Astrocyte (in vitro differentiated cells and primary cell): ENCODE results near the gene NR1H3. TPM values are rescaled to one million over a fixed set of nuclear protein-coding genes. Genes with fewer than 3 reads are reported as not detected.

Experiments used
- DNase-seq: peaks from one replicate; pipeline ENCODE4 v3.0.0-alpha.2; 2010; ENCODE audit warnings: low read depth
- FAIRE-seq: peaks from 2 replicates; lab custom pipeline; 2011; peaks lifted over from hg19 to GRCh38; lab: Jason Lieb, UNC
- H2AFZ ChIP-seq: 2 replicates; pipeline ENCODE4 v1.6.0; 2012; ENCODE audit warnings: low read depth, low read length, inconsistent platforms
- H3K27ac ChIP-seq: 2 replicates; pipeline ENCODE4 v1.5.1; 2011; ENCODE audit warnings: low read depth, low read length, inconsistent platforms
- H3K27me3 ChIP-seq: 2 replicates; pipeline ENCODE4 v1.6.0; 2011; ENCODE audit warnings: low read length, inconsistent platforms; ENCODE audit not compliant: insufficient read depth
- H3K36me3 ChIP-seq: 2 replicates; pipeline ENCODE4 v1.5.1; 2011; ENCODE audit warnings: low read length, inconsistent platforms; ENCODE audit not compliant: insufficient read depth
- H3K4me1 ChIP-seq: 2 replicates; pipeline ENCODE4 v1.5.1; 2011; ENCODE audit warnings: low read length, inconsistent platforms; ENCODE audit not compliant: insufficient read depth
- H3K4me2 ChIP-seq: 2 replicates; pipeline ENCODE4 v1.6.0; 2012; ENCODE audit warnings: low read length, inconsistent platforms
- H3K4me3 ChIP-seq: 2 replicates; pipeline ENCODE4 v1.5.1; 2011; ENCODE audit warnings: low read depth, mild to moderate bottlenecking, low read length, inconsistent platforms; ENCODE audit not compliant: insufficient read depth
- H3K79me2 ChIP-seq: 2 replicates; pipeline ENCODE4 v1.6.0; 2012; ENCODE audit warnings: mild to moderate bottlenecking, low read length, inconsistent platforms; ENCODE audit not compliant: insufficient read depth
- H3K9ac ChIP-seq: 2 replicates; pipeline ENCODE4 v1.6.0; 2012; ENCODE audit warnings: mild to moderate bottlenecking, low read length, inconsistent platforms
- H3K9me3 ChIP-seq: 2 replicates; pipeline ENCODE4 v1.5.1; 2012; ENCODE audit warnings: low read depth, mild to moderate bottlenecking, low read length, inconsistent platforms; ENCODE audit not compliant: insufficient read depth
- H4K20me1 ChIP-seq: 2 replicates; pipeline ENCODE4 v1.6.0; 2012; ENCODE audit warnings: low read length, inconsistent platforms; ENCODE audit not compliant: insufficient read depth
- H3K27ac Mint-ChIP-seq: one replicate; pipeline ENCODE4 v1.8.0; 2021; ENCODE audit warnings: mild to moderate bottlenecking, mixed read lengths; ENCODE audit not compliant: unreplicated experiment
- H3K27me3 Mint-ChIP-seq: one replicate; pipeline ENCODE4 v1.8.0; 2021; ENCODE audit warnings: low read depth, mixed read lengths; ENCODE audit not compliant: unreplicated experiment
- H3K36me3 Mint-ChIP-seq: one replicate; pipeline ENCODE4 v1.8.0; 2021; ENCODE audit warnings: low read depth, mixed read lengths; ENCODE audit not compliant: unreplicated experiment
- H3K4me1 Mint-ChIP-seq: one replicate; pipeline ENCODE4 v1.8.0; 2021; ENCODE audit warnings: low read depth, mixed read lengths; ENCODE audit not compliant: unreplicated experiment
- H3K4me3 Mint-ChIP-seq: one replicate; pipeline ENCODE4 v1.8.0; 2021; ENCODE audit warnings: mild to moderate bottlenecking, moderate library complexity, mixed read lengths; ENCODE audit not compliant: unreplicated experiment
- H3K9me3 Mint-ChIP-seq: one replicate; pipeline ENCODE4 v1.8.0; 2021; ENCODE audit warnings: mild to moderate bottlenecking, mixed read lengths; ENCODE audit not compliant: unreplicated experiment
- EZH2 ChIP-seq: IDR thresholded peaks from 2 replicates; pipeline ENCODE4 v1.6.1; 2012; ENCODE audit warnings: mild to moderate bottlenecking, low read length, inconsistent platforms; ENCODE audit not compliant: insufficient read depth
- total RNA-seq: library from RNA; stranded (reverse); gene quantifications from 2 replicates; pipeline ENCODE4 v1.2.1, GENCODE V29; 2021
- TF ChIP-seq, protein P1 (sequence below): IDR thresholded peaks from 2 replicates; pipeline ENCODE4 v1.5.1; 2011; ENCODE audit warnings: low read depth, mild to moderate bottlenecking, inconsistent platforms, low read length, moderate library complexity; ENCODE audit not compliant: insufficient read depth

Gene NR1H3
- total RNA-seq, 1 donor from 2014 or later, result 11.2 TPM

- no peaks in the 10 kb centered on the region for H3K9me3 Mint-ChIP-seq
- H3K27ac Mint-ChIP-seq, result no peak overlapping the region
- no peak for DNase-seq
- Histone ChIP-seq H3K79me2 (peaks cover 10% of the 10 kb centered on the region), H3K27ac (no peak overlapping the region), H3K36me3 (peaks cover 2% of the 10 kb centered on the region), H3K4me3 (no peak overlapping the region), H4K20me1 (peaks cover 7% of the 10 kb centered on the region), H3K9me3 (no peaks in the 10 kb centered on the region), H3K27me3 (no peaks in the 10 kb centered on the region), H3K4me1 (peaks cover 28% of the 10 kb centered on the region), H3K9ac (no peak overlapping the region), H2AFZ (no peak overlapping the region), H3K4me2 (no peak overlapping the region)
- no peak overlapping the region for H3K4me3 Mint-ChIP-seq
- peaks cover 2% of the 10 kb centered on the region for H3K27me3 Mint-ChIP-seq
- FAIRE-seq, result no peak
- no peak for TF ChIP-seq EZH2
- TF ChIP-seq, protein P1, sequence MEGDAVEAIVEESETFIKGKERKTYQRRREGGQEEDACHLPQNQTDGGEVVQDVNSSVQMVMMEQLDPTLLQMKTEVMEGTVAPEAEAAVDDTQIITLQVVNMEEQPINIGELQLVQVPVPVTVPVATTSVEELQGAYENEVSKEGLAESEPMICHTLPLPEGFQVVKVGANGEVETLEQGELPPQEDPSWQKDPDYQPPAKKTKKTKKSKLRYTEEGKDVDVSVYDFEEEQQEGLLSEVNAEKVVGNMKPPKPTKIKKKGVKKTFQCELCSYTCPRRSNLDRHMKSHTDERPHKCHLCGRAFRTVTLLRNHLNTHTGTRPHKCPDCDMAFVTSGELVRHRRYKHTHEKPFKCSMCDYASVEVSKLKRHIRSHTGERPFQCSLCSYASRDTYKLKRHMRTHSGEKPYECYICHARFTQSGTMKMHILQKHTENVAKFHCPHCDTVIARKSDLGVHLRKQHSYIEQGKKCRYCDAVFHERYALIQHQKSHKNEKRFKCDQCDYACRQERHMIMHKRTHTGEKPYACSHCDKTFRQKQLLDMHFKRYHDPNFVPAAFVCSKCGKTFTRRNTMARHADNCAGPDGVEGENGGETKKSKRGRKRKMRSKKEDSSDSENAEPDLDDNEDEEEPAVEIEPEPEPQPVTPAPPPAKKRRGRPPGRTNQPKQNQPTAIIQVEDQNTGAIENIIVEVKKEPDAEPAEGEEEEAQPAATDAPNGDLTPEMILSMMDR, result no peak
- peaks cover 19% of the 10 kb centered on the region for H3K4me1 Mint-ChIP-seq
- H3K36me3 Mint-ChIP-seq, result peaks cover 2% of the 10 kb centered on the region
These were observed 44.9 kb upstream of the NR1H3 start for GRCh38 chr11:47212938-47213337.

- Histone ChIP-seq H3K27ac (peak overlapping the region; percentile 92), H4K20me1 (peaks cover 13% of the 10 kb centered on the region), H3K9me3 (no peaks in the 10 kb centered on the region), H3K36me3 (peaks cover 5% of the 10 kb centered on the region), H3K4me1 (peaks cover 32% of the 10 kb centered on the region), H3K9ac (peak overlapping the region; percentile 93), H3K79me2 (peaks cover 19% of the 10 kb centered on the region), H3K4me2 (peak overlapping the region; percentile 92), H2AFZ (peak overlapping the region; percentile 77), H3K4me3 (peak overlapping the region; percentile 83), H3K27me3 (no peaks in the 10 kb centered on the region)
- H3K36me3 Mint-ChIP-seq, result peaks cover 5% of the 10 kb centered on the region
- no peak for FAIRE-seq
- TF ChIP-seq EZH2, result no peak
- TF ChIP-seq, protein P1, result no peak
- peak; percentile 79 for DNase-seq
- H3K27me3 Mint-ChIP-seq, result no peaks in the 10 kb centered on the region
- no peaks in the 10 kb centered on the region for H3K9me3 Mint-ChIP-seq
- peak overlapping the region; percentile 89 for H3K4me3 Mint-ChIP-seq
- peak overlapping the region; percentile 93 for H3K27ac Mint-ChIP-seq
- peaks cover 27% of the 10 kb centered on the region for H3K4me1 Mint-ChIP-seq
These were observed 43.7 kb upstream of the NR1H3 start for GRCh38 chr11:47213950-47214565.

- Histone ChIP-seq H3K27ac (peak overlapping the region; percentile 92), H4K20me1 (peaks cover 19% of the 10 kb centered on the region), H3K4me1 (peaks cover 38% of the 10 kb centered on the region), H3K4me2 (peak overlapping the region; percentile 92), H3K9me3 (no peaks in the 10 kb centered on the region), H3K27me3 (no peaks in the 10 kb centered on the region), H3K9ac (peak overlapping the region; percentile 93), H3K36me3 (peaks cover 5% of the 10 kb centered on the region), H2AFZ (peak overlapping the region; percentile 85), H3K79me2 (peaks cover 24% of the 10 kb centered on the region), H3K4me3 (peak overlapping the region; percentile 83)
- FAIRE-seq (no peak), DNase-seq (no peak)
- Mint-ChIP-seq H3K4me1 (peaks cover 33% of the 10 kb centered on the region), H3K27ac (peak overlapping the region; percentile 94), H3K36me3 (peaks cover 5% of the 10 kb centered on the region), H3K27me3 (no peaks in the 10 kb centered on the region), H3K9me3 (no peaks in the 10 kb centered on the region), H3K4me3 (peak overlapping the region; percentile 92)
- TF ChIP-seq, protein P1, result no peak
- no peak for TF ChIP-seq EZH2
These were observed 42.4 kb upstream of the NR1H3 start for GRCh38 chr11:47215366-47215910.
